ENCODE results near the gene VPS45.

DNA sequence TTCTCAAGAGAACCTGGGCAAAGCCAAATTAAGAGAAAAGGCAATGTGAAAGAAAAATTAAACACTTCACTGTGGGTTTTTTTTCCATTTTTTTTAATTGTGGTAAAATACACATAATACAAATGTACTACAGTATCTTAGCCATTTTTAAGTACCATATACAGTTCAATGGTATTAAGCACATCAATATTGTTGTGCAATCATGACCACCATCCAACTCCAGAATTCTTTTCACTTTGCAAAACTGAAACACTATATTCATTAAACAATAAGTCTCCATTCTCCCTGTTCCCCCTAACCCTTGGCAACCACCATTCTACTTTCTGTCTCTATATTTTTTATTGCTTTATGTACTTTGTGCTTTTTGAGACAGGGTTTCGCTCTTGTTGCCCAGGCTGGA, 39.3 kb upstream of the VPS45 start:
- TF ChIP-seq, protein P1, sequence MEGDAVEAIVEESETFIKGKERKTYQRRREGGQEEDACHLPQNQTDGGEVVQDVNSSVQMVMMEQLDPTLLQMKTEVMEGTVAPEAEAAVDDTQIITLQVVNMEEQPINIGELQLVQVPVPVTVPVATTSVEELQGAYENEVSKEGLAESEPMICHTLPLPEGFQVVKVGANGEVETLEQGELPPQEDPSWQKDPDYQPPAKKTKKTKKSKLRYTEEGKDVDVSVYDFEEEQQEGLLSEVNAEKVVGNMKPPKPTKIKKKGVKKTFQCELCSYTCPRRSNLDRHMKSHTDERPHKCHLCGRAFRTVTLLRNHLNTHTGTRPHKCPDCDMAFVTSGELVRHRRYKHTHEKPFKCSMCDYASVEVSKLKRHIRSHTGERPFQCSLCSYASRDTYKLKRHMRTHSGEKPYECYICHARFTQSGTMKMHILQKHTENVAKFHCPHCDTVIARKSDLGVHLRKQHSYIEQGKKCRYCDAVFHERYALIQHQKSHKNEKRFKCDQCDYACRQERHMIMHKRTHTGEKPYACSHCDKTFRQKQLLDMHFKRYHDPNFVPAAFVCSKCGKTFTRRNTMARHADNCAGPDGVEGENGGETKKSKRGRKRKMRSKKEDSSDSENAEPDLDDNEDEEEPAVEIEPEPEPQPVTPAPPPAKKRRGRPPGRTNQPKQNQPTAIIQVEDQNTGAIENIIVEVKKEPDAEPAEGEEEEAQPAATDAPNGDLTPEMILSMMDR (IDR thresholded peaks at IDR 0.05; ENCODE audit: borderline replicate concordance, extremely low read depth, low read length, poor library complexity, severe bottlenecking): no peak
- no peak for TF ChIP-seq EZH2 (IDR thresholded peaks at IDR 0.05; ENCODE audit: borderline replicate concordance, low read depth, low read length, severe bottlenecking)
